Astrocyte of the hippocampus (primary cell): Measurements from ENCODE around the gene GPR132.
"Not testable (repeated sequence)": the region's sequence is repeated elsewhere in the genome, so short reads cannot be mapped to it uniquely, and the experiment has no call there.

Experiments used
- DNase-seq: peaks from one replicate; pipeline ENCODE4 v3.0.0; 2011; ENCODE audit warnings: low read depth, low spot score

GPR132 gene

GRCh38 chr14:105091054-105091516 lies 25.9 kb upstream of the GPR132 start:
- peak; percentile 28 for DNase-seq

- DNase-seq: peak; percentile 89
These were observed 25.3 kb upstream of the GPR132 start for GRCh38 chr14:105090493-105091053.

GRCh38 chr14:105089746-105090492 lies 24.7 kb upstream of the GPR132 start:
- DNase-seq: no peak

- DNase-seq: peak; percentile 38
These were observed 23.8 kb upstream of the GPR132 start for GRCh38 chr14:105088812-105089745.

- peak; percentile 95 for DNase-seq
These were observed 23.0 kb upstream of the GPR132 start for GRCh38 chr14:105087963-105088811.

GRCh38 chr14:105087308-105087962 lies 22.2 kb upstream of the GPR132 start:
- DNase-seq: peak; percentile 88

GRCh38 chr14:105086833-105087307 lies 21.6 kb upstream of the GPR132 start:
- peak; percentile 94 for DNase-seq

GRCh38 chr14:105085766-105086165 lies 20.5 kb upstream of the GPR132 start:
- DNase-seq: no peak

GRCh38 chr14:105084741-105085571 lies 19.7 kb upstream of the GPR132 start:
- DNase-seq: no peak

- DNase-seq: no peak
These were observed 18.9 kb upstream of the GPR132 start for GRCh38 chr14:105083926-105084685.

GRCh38 chr14:105082703-105083102 lies 17.5 kb upstream of the GPR132 start:
- no peak for DNase-seq

GRCh38 chr14:105081473-105081872 lies 16.2 kb upstream of the GPR132 start:
- not testable (repeated sequence) for DNase-seq

GRCh38 chr14:105080161-105080560 lies 14.9 kb upstream of the GPR132 start:
- no peak for DNase-seq

GRCh38 chr14:105078294-105078693 lies 13.1 kb upstream of the GPR132 start:
- no peak for DNase-seq

GRCh38 chr14:105077649-105077995 lies 12.4 kb upstream of the GPR132 start:
- no peak for DNase-seq

GRCh38 chr14:105076805-105077648 lies 11.8 kb upstream of the GPR132 start:
- DNase-seq: no peak

- DNase-seq: no peak
These were observed 11.1 kb upstream of the GPR132 start for GRCh38 chr14:105076296-105076804.
